Limb (tissue), 2 donors: Measurements from ENCODE around the gene GADL1.

Experiments used
- DNase-seq, 2 donors: peaks; one replicate each; pipeline ENCODE4 v3.0.0-alpha.2; 2016; ENCODE audit errors: extremely low spot score in 2 of 2

GADL1 gene

GRCh38 chr3:30878862-30879261 is 15.6 kb downstream of the GADL1 start:
- no peak for DNase-seq

- no peak for DNase-seq
These were observed 19.0 kb downstream of the GADL1 start for GRCh38 chr3:30875505-30875904.

- no peak for DNase-seq
These were observed 20.8 kb downstream of the GADL1 start for GRCh38 chr3:30873671-30874070.

GRCh38 chr3:30872879-30873278 is 21.6 kb downstream of the GADL1 start:
- no peak for DNase-seq

- DNase-seq = no peak
These were observed 22.7 kb downstream of the GADL1 start for GRCh38 chr3:30871720-30872119.

GRCh38 chr3:30864836-30865235 is 29.6 kb downstream of the GADL1 start:
- no peak for DNase-seq

- DNase-seq = no peak
These were observed 30.3 kb downstream of the GADL1 start for GRCh38 chr3:30864132-30864531.

GRCh38 chr3:30862004-30862403 is 32.5 kb downstream of the GADL1 start:
- no peak for DNase-seq

- no peak for DNase-seq
These were observed 35.5 kb downstream of the GADL1 start for GRCh38 chr3:30858894-30859389.

GRCh38 chr3:30855400-30856292 is 38.8 kb downstream of the GADL1 start:
- peak in 1 of 2 donors; percentile 34 for DNase-seq

- DNase-seq = no peak
These were observed 41.6 kb downstream of the GADL1 start for GRCh38 chr3:30852833-30853232.

- DNase-seq = peak in 1 of 2 donors; percentile 59
These were observed 46.2 kb downstream of the GADL1 start for GRCh38 chr3:30848087-30848779.

GRCh38 chr3:30847592-30847991 is 46.9 kb downstream of the GADL1 start:
- DNase-seq = peak in 1 of 2 donors; percentile 57

- DNase-seq = no peak
These were observed 48.9 kb downstream of the GADL1 start for GRCh38 chr3:30845606-30846005.

GRCh38 chr3:30843877-30844276 is 50.6 kb downstream of the GADL1 start:
- DNase-seq = no peak

GRCh38 chr3:30836141-30836540 is 58.3 kb downstream of the GADL1 start:
- no peak for DNase-seq

GRCh38 chr3:30835667-30836066 is 58.8 kb downstream of the GADL1 start:
- no peak for DNase-seq

- no peak for DNase-seq
These were observed 61.4 kb downstream of the GADL1 start for GRCh38 chr3:30832961-30833575.

- no peak for DNase-seq
These were observed 67.4 kb downstream of the GADL1 start for GRCh38 chr3:30827080-30827479.

GRCh38 chr3:30826531-30826942 is 67.9 kb downstream of the GADL1 start:
- DNase-seq = no peak

- no peak for DNase-seq
These were observed 75.2 kb downstream of the GADL1 start for GRCh38 chr3:30819067-30819798.
